GF-D8 (cell line): Measurements from ENCODE around the gene CEMIP2.

ENCODE experiments used
- DNase-seq: peaks from one replicate; lab custom pipeline; 2025; lab: John Stamatoyannopoulos, UW

CEMIP2 gene

GRCh38 chr9:71637926-71638325 is 130.4 kb downstream of the CEMIP2 start:
- no peak for DNase-seq

- no peak for DNase-seq
Observed at GRCh38 chr9:71637375-71637774, 130.9 kb downstream of the CEMIP2 start.

GRCh38 chr9:71636143-71636839 is 132.0 kb downstream of the CEMIP2 start:
- DNase-seq: no peak

GRCh38 chr9:71634752-71635151 is 133.6 kb downstream of the CEMIP2 start:
- no peak for DNase-seq
